ENCODE data around the gene PHRF1. TPM values are rescaled to one million over a fixed set of nuclear protein-coding genes. Genes with fewer than 3 reads are reported as not detected.

The PHRF1 gene
- total and polyA plus RNA-seq, 4 donors = 2.4 to 25.2 (median 18.8) TPM

GRCh38 chr11:625636-626268, 49.5 kb downstream of the PHRF1 start:
- H3K27ac ChIP-seq (ENCODE audit: low read depth in 1 of 2, low read length in 2 of 2) = no peak overlapping the region
- WGBS = 80% methylated on average over 22 of the region's 22 CpGs
- H3K4me3 ChIP-seq (ENCODE audit: low read depth in 1 of 3, low read length in 3 of 3) = no peak overlapping the region
- H3K36me3 ChIP-seq (ENCODE audit: control insufficient read depth in 4 of 4, insufficient read depth in 3 of 4, low read depth in 1 of 4, low read length in 3 of 4) = peaks cover 0 to 2% (median under 1%) of the 10 kb centered on the region in 4 donors
- no peaks in the 10 kb centered on the region for H3K27me3 ChIP-seq (ENCODE audit: control insufficient read depth in 4 of 4, insufficient read depth in 4 of 4, low read length in 3 of 4)
- H3K9ac ChIP-seq (ENCODE audit: low read depth in 1 of 2, low read length in 2 of 2) = no peak overlapping the region
- H3K9me3 ChIP-seq (ENCODE audit: control insufficient read depth in 4 of 4, low read length in 3 of 4) = no peaks in the 10 kb centered on the region
- peaks cover 4 to 21% (median 9%) of the 10 kb centered on the region in 4 donors for H3K4me1 ChIP-seq (ENCODE audit: control insufficient read depth in 4 of 4, insufficient read depth in 4 of 4, low read length in 3 of 4)
- no peak for DNase-seq (ENCODE audit: low spot score)
- TF ChIP-seq JUND (IDR thresholded peaks at IDR 0.05) = no peak
- TF ChIP-seq, protein P1, sequence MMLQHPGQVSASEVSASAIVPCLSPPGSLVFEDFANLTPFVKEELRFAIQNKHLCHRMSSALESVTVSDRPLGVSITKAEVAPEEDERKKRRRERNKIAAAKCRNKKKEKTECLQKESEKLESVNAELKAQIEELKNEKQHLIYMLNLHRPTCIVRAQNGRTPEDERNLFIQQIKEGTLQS (IDR thresholded peaks at IDR 0.05) = no peak
- TF ChIP-seq HNF4G (IDR thresholded peaks at IDR 0.05) = no peak
- TF ChIP-seq EGR1 (IDR thresholded peaks at IDR 0.05; ENCODE audit: low read depth in 2 of 2) = no peak
- TF ChIP-seq, protein P2, sequence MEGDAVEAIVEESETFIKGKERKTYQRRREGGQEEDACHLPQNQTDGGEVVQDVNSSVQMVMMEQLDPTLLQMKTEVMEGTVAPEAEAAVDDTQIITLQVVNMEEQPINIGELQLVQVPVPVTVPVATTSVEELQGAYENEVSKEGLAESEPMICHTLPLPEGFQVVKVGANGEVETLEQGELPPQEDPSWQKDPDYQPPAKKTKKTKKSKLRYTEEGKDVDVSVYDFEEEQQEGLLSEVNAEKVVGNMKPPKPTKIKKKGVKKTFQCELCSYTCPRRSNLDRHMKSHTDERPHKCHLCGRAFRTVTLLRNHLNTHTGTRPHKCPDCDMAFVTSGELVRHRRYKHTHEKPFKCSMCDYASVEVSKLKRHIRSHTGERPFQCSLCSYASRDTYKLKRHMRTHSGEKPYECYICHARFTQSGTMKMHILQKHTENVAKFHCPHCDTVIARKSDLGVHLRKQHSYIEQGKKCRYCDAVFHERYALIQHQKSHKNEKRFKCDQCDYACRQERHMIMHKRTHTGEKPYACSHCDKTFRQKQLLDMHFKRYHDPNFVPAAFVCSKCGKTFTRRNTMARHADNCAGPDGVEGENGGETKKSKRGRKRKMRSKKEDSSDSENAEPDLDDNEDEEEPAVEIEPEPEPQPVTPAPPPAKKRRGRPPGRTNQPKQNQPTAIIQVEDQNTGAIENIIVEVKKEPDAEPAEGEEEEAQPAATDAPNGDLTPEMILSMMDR (IDR thresholded peaks at IDR 0.05; ENCODE audit: low read depth, low read length, missing input control) = no peak
- TF ChIP-seq FOXA1 (IDR thresholded peaks at IDR 0.05) = no peak
- TF ChIP-seq HNF4A (conservative IDR thresholded peaks at IDR 0.05) = no peak
- no peak for TF ChIP-seq MAX (IDR thresholded peaks at IDR 0.05)
- TF ChIP-seq NR2F2 (IDR thresholded peaks at IDR 0.05) = no peak
- TF ChIP-seq, protein P3, sequence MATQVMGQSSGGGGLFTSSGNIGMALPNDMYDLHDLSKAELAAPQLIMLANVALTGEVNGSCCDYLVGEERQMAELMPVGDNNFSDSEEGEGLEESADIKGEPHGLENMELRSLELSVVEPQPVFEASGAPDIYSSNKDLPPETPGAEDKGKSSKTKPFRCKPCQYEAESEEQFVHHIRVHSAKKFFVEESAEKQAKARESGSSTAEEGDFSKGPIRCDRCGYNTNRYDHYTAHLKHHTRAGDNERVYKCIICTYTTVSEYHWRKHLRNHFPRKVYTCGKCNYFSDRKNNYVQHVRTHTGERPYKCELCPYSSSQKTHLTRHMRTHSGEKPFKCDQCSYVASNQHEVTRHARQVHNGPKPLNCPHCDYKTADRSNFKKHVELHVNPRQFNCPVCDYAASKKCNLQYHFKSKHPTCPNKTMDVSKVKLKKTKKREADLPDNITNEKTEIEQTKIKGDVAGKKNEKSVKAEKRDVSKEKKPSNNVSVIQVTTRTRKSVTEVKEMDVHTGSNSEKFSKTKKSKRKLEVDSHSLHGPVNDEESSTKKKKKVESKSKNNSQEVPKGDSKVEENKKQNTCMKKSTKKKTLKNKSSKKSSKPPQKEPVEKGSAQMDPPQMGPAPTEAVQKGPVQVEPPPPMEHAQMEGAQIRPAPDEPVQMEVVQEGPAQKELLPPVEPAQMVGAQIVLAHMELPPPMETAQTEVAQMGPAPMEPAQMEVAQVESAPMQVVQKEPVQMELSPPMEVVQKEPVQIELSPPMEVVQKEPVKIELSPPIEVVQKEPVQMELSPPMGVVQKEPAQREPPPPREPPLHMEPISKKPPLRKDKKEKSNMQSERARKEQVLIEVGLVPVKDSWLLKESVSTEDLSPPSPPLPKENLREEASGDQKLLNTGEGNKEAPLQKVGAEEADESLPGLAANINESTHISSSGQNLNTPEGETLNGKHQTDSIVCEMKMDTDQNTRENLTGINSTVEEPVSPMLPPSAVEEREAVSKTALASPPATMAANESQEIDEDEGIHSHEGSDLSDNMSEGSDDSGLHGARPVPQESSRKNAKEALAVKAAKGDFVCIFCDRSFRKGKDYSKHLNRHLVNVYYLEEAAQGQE (IDR thresholded peaks at IDR 0.05) = no peak
- TF ChIP-seq, protein P4, sequence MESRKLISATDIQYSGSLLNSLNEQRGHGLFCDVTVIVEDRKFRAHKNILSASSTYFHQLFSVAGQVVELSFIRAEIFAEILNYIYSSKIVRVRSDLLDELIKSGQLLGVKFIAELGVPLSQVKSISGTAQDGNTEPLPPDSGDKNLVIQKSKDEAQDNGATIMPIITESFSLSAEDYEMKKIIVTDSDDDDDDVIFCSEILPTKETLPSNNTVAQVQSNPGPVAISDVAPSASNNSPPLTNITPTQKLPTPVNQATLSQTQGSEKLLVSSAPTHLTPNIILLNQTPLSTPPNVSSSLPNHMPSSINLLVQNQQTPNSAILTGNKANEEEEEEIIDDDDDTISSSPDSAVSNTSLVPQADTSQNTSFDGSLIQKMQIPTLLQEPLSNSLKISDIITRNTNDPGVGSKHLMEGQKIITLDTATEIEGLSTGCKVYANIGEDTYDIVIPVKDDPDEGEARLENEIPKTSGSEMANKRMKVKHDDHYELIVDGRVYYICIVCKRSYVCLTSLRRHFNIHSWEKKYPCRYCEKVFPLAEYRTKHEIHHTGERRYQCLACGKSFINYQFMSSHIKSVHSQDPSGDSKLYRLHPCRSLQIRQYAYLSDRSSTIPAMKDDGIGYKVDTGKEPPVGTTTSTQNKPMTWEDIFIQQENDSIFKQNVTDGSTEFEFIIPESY (IDR thresholded peaks at IDR 0.05) = no peak
- no peak for TF ChIP-seq TAF1 (conservative IDR thresholded peaks at IDR 0.05)
- no peak for TF ChIP-seq RXRA (IDR thresholded peaks at IDR 0.05)
- no peak for TF ChIP-seq GABPA (IDR thresholded peaks at IDR 0.05 in 1 of 2, conservative IDR thresholded peaks at IDR 0.05 in 1 of 2)
- TF ChIP-seq RAD21 (IDR thresholded peaks at IDR 0.05) = no peak
- TF ChIP-seq SP1 (IDR thresholded peaks at IDR 0.05) = no peak
